Measurements from ENCODE around the gene SP9.

The SP9 gene

GRCh38 chr2:174333372-174334277, 1.1 kb upstream of the SP9 start:
- DNase-seq = peak in 2 of 3 donors; percentile 20 to 28

- DNase-seq = no peak
These were observed 457 bp upstream of the SP9 start for GRCh38 chr2:174334278-174334715.

GRCh38 chr2:174335254-174335987, 667 bp downstream of the SP9 start:
- DNase-seq = peak; percentile 31 to 35 (median 32)

- DNase-seq = peak in 2 of 3 donors; percentile 40 to 63
These were observed 1.3 kb downstream of the SP9 start for GRCh38 chr2:174335988-174336500.

- DNase-seq = peak in 2 of 3 donors; percentile 36 to 79
These were observed 2.0 kb downstream of the SP9 start for GRCh38 chr2:174336501-174337336.

- DNase-seq = peak; percentile 45 to 77 (median 64)
These were observed 2.8 kb downstream of the SP9 start for GRCh38 chr2:174337337-174338146.

- DNase-seq = no peak
These were observed 3.4 kb downstream of the SP9 start for GRCh38 chr2:174338147-174338605.

- DNase-seq = no peak
These were observed 4.2 kb downstream of the SP9 start for GRCh38 chr2:174338671-174339560.

GRCh38 chr2:174339561-174340399, 5.0 kb downstream of the SP9 start:
- DNase-seq = no peak

GRCh38 chr2:174340400-174341292, 5.9 kb downstream of the SP9 start:
- peak in 1 of 3 donors; percentile 59 for DNase-seq

GRCh38 chr2:174341293-174341994, 6.7 kb downstream of the SP9 start:
- DNase-seq = peak; percentile 88 to 94 (median 94)

GRCh38 chr2:174341995-174342685, 7.4 kb downstream of the SP9 start:
- no peak for DNase-seq

GRCh38 chr2:174342686-174343342, 8.1 kb downstream of the SP9 start:
- no peak for DNase-seq

GRCh38 chr2:174343343-174343622, 8.5 kb downstream of the SP9 start:
- DNase-seq = no peak

GRCh38 chr2:174343623-174344455, 9.1 kb downstream of the SP9 start:
- DNase-seq = no peak

All from suppressor macrophage treated with lipopolysaccharide for 1 hour (primary cell).